ENCODE results near the gene MYO5A.
"Not testable (repeated sequence)": the region's sequence is repeated elsewhere in the genome, so short reads cannot be mapped to it uniquely, and the experiment has no call there.

The MYO5A gene

GRCh38 chr15:52459701-52460100, 69.0 kb downstream of the MYO5A start:
- not testable (repeated sequence) for DNase-seq

GRCh38 chr15:52459265-52459664, 69.4 kb downstream of the MYO5A start:
- DNase-seq = not testable (repeated sequence)

- no peak for DNase-seq
Observed at GRCh38 chr15:52448011-52448890, 80.4 kb downstream of the MYO5A start.

- DNase-seq = no peak
Observed at GRCh38 chr15:52445954-52446353, 82.7 kb downstream of the MYO5A start.

GRCh38 chr15:52445553-52445952, 83.1 kb downstream of the MYO5A start:
- no peak for DNase-seq

GRCh38 chr15:52443205-52443604, 85.5 kb downstream of the MYO5A start:
- not testable (repeated sequence) for DNase-seq

- no peak for DNase-seq
Observed at GRCh38 chr15:52441841-52442240, 86.8 kb downstream of the MYO5A start.

- no peak for DNase-seq
Observed at GRCh38 chr15:52440946-52441345, 87.7 kb downstream of the MYO5A start.

DNA sequence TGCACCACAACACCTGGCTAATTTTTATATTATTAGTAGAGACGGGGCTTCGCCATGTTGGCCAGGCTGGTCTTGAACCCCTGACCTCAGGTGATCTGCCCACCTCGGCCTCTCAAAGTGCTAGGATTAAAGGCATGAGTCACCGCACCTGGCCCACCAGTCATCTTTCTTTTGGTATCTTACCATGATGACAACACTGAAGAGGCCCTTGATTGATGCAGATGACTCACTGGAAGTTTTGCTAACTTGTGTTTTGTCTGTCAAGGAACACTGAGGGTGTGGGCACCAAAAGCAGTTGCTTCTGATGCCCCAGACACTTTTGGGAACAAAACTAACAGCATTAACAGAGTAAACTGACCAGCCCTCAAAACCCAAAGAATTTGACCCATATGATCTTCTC, 88.3 kb downstream of the MYO5A start:
- no peak for DNase-seq

- no peak for DNase-seq
Observed at GRCh38 chr15:52439470-52439869, 89.2 kb downstream of the MYO5A start.

GRCh38 chr15:52439042-52439441, 89.6 kb downstream of the MYO5A start:
- not testable (repeated sequence) for DNase-seq

GRCh38 chr15:52438047-52438446, 90.6 kb downstream of the MYO5A start:
- DNase-seq = no peak

GRCh38 chr15:52437646-52438045, 91.0 kb downstream of the MYO5A start:
- DNase-seq = no peak

GRCh38 chr15:52436981-52437380, 91.7 kb downstream of the MYO5A start:
- no peak for DNase-seq

- no peak for DNase-seq
Observed at GRCh38 chr15:52434885-52435284, 93.8 kb downstream of the MYO5A start.

GRCh38 chr15:52428297-52428696, 100.4 kb downstream of the MYO5A start:
- no peak for DNase-seq

DNA sequence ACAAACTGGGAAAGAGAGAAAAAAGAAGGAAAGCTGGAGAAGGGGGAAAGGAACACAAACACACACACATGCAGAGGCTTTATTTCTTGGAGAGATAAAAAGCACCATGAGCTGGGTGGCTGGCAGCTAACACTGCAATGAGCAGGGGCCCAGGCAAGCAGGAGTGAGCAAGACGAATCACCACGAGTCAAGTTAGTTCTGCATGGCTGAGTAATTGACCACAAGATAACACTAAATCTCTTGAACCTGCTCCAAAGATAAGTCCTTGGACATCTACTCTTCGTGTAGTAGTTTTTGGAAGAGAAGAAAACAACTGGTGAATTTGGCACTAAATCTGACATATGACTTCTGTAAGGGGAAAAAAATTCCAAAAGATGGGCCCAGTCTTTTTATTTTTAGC, 100.9 kb downstream of the MYO5A start:
- no peak for DNase-seq

DNA sequence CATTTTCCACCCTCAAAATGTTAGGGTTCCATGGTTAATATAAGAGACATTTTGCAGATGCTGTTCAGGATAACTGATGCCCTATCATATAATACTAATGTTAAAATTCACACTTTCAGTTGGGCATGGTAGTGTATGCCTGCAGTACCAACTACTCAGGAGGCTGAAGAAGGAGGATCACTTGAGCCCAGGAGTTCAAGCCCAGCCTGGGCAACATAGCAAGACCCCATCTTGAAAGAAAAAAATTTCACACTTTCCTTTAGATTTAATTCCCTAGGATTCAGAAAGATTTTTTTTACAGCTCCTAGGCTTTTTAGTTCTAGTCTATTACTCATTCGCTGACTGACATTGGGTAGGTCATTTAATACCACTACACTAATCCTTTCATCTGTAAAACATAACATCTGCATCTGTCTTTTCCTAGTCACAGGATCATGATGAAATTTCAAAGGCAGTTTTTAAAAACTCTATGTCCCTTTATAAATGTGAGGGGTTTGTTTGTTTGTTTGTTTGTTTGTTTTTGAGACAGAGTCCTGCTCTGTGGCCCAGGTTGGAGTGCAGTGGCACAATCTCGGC, 103.7 kb downstream of the MYO5A start:
- no peak for DNase-seq

GRCh38 chr15:52423852-52424251, 104.8 kb downstream of the MYO5A start:
- DNase-seq = no peak

DNA sequence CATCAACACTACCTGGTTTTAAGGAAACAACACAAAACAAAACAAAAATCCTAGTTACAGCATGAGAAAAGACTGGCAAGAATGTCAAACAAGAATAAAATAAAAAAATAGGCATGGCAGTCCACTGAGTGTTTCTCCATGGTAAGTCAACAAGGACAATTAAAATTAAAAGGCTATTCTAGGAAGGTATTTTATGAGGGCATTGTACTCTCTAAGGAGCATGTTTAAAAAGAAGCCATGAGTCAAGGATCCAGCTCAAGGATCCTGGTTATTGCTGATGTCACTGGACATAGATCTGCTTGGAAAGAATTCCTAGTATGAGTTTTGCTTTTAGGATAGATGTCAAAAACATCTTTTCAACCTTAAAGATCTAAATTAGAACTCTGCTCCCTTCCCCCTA, 106.7 kb downstream of the MYO5A start:
- DNase-seq = no peak

GRCh38 chr15:52421029-52421428, 107.7 kb downstream of the MYO5A start:
- DNase-seq = no peak

DNA sequence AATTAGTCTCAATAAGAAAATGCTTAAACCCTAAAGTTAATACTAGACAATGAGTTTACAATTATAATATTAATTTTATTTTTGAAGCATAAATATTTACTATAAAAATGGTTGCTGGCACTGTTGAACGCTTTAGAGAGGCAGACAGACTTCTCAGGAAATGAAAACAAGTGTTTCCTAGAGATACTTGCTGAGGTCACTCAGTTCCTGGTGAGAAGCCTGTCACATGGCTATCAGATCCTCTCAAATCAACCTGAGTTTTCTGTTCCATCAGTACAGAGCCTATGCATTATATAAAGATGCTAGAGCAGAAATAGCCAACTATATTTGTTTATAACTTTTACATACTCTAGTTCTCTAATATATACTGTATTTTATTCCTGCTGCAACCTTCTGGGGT, 109.2 kb downstream of the MYO5A start:
- no peak for DNase-seq

GRCh38 chr15:52417957-52418356, 110.7 kb downstream of the MYO5A start:
- no peak for DNase-seq

DNA sequence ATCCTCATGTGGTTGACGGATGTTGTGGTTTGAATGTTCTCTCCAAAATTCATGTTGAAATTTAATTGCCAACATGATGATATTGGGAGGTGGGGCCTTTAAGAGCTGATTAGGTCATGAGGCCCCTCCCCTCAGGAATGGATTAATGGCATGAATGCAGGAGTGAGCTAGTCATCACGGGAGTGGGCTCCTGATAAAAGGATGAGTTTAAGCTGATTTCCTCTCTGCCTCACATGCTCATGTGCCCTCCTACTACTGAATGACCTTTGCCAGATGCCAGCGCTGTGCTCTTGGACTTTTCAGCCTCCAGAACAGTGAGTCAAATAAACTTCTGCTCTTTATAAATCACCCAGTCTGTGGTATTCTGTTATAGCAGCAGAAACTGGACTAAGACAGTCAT, 111.2 kb downstream of the MYO5A start:
- no peak for DNase-seq

GRCh38 chr15:52416566-52416965, 112.1 kb downstream of the MYO5A start:
- not testable (repeated sequence) for DNase-seq
